Stimulated activated naive CD4-positive, alpha-beta T cell treated with Interleukin-2 at 50 U/mL for 16 hours (primary cell): Measurements from ENCODE around the gene MAN1B1.

Source experiments
- DNase-seq: peaks from one replicate; lab custom pipeline; 2025; lab: John Stamatoyannopoulos, UW

The MAN1B1 gene

GRCh38 chr9:137087409-137087925 is 682 bp downstream of the MAN1B1 start:
- DNase-seq: no peak

- no peak for DNase-seq
Observed at GRCh38 chr9:137088121-137088520, 1.3 kb downstream of the MAN1B1 start.

GRCh38 chr9:137089232-137089947 is 2.6 kb downstream of the MAN1B1 start:
- DNase-seq: no peak

- peak; percentile 87 for DNase-seq
Observed at GRCh38 chr9:137095664-137096517, 9.1 kb downstream of the MAN1B1 start.

GRCh38 chr9:137096785-137097546 is 10.2 kb downstream of the MAN1B1 start:
- no peak for DNase-seq

- no peak for DNase-seq
Observed at GRCh38 chr9:137097761-137098462, 11.1 kb downstream of the MAN1B1 start.

GRCh38 chr9:137099231-137099630 is 12.4 kb downstream of the MAN1B1 start:
- DNase-seq: no peak

- DNase-seq: no peak
Observed at GRCh38 chr9:137103206-137103999, 16.6 kb downstream of the MAN1B1 start.

- no peak for DNase-seq
Observed at GRCh38 chr9:137105814-137106661, 19.3 kb downstream of the MAN1B1 start.

GRCh38 chr9:137106662-137107250 is 20.0 kb downstream of the MAN1B1 start:
- no peak for DNase-seq

- DNase-seq: no peak
Observed at GRCh38 chr9:137107312-137107921, 20.6 kb downstream of the MAN1B1 start.

- no peak for DNase-seq
Observed at GRCh38 chr9:137107982-137108381, 21.2 kb downstream of the MAN1B1 start.

- DNase-seq: no peak
Observed at GRCh38 chr9:137108608-137109249, 21.9 kb downstream of the MAN1B1 start.

- DNase-seq: no peak
Observed at GRCh38 chr9:137109250-137110146, 22.7 kb downstream of the MAN1B1 start.

GRCh38 chr9:137110147-137110910 is 23.5 kb downstream of the MAN1B1 start:
- DNase-seq: no peak

- no peak for DNase-seq
Observed at GRCh38 chr9:137110911-137111787, 24.4 kb downstream of the MAN1B1 start.
